ENCODE data around the gene DEFB108B. TPM values are rescaled to one million over a fixed set of nuclear protein-coding genes. Genes with fewer than 3 reads are reported as not detected.
"Not testable (repeated sequence)": the region's sequence is repeated elsewhere in the genome, so short reads cannot be mapped to it uniquely, and the experiment has no call there.

DEFB108B gene
- not detected for polyA plus RNA-seq
- long read RNA-seq, donor 1, result 0 reads
- long read RNA-seq, donor 2, result 0 reads
- long read RNA-seq, donor 3, result 0 reads
- long read RNA-seq, donor 4, result 0 reads
- long read RNA-seq, donor 5, result 0 reads
- long read RNA-seq, donor 6, result 0 reads
- long read RNA-seq, donor 7, result 0 reads
- long read RNA-seq, donor 8, result 0 reads
- long read RNA-seq, donor 9, result 0 reads
- long read RNA-seq, donor 10, result 0 reads

- H3K36me3 ChIP-seq (ENCODE audit: control insufficient read depth in 3 of 3, insufficient read depth in 2 of 3, low read depth in 1 of 3, low read length in 3 of 3); H3K9me3 ChIP-seq (ENCODE audit: control insufficient read depth in 2 of 2, insufficient read depth in 1 of 2, low read depth in 1 of 2, low read length in 1 of 2); DNase-seq; FAIRE-seq; H3K4me1 ChIP-seq (ENCODE audit: control insufficient read depth in 3 of 3, insufficient read depth in 2 of 3, low read depth in 1 of 3, low read length in 2 of 3); H3K27me3 ChIP-seq (ENCODE audit: control insufficient read depth in 3 of 3, insufficient read depth in 3 of 3, low read length in 3 of 3); H3K27ac ChIP-seq (ENCODE audit: low read depth in 1 of 3, low read length in 2 of 3); H3K4me3 ChIP-seq (ENCODE audit: low read depth in 1 of 3, low read length in 3 of 3): not testable (repeated sequence)
- 0% methylated on average over 1 of the region's 1 CpG for WGBS, 3 donors
Measured at GRCh38 chr11:71832811-71833210, at the start of gene DEFB108B. Gene DEFB108B, plus strand, starts transcription at chr11:71833200. Its CDS starts 0 bp downstream, at chr11:71833200.

GRCh38 chr11:71786114-71786847, 46.7 kb upstream of the DEFB108B start:
- FAIRE-seq; H3K9me3 ChIP-seq (ENCODE audit: control insufficient read depth in 2 of 2, insufficient read depth in 1 of 2, low read depth in 1 of 2, low read length in 1 of 2); H3K36me3 ChIP-seq (ENCODE audit: control insufficient read depth in 3 of 3, insufficient read depth in 2 of 3, low read depth in 1 of 3, low read length in 3 of 3); H3K27me3 ChIP-seq (ENCODE audit: control insufficient read depth in 3 of 3, insufficient read depth in 3 of 3, low read length in 3 of 3): not testable (repeated sequence)
- peak overlapping the region; percentile 91 to 99 (median 95) for H3K27ac ChIP-seq (ENCODE audit: low read depth in 1 of 3, low read length in 2 of 3)
- peak; percentile 94 to 96 for DNase-seq
- peak overlapping the region; percentile 36 to 71 (median 39) for H3K4me3 ChIP-seq (ENCODE audit: low read depth in 1 of 3, low read length in 3 of 3)
- peaks cover 0 to 34% (median 0%) of the 10 kb centered on the region in 3 donors for H3K4me1 ChIP-seq (ENCODE audit: control insufficient read depth in 3 of 3, insufficient read depth in 2 of 3, low read depth in 1 of 3, low read length in 2 of 3)
- WGBS, 3 donors, result 2 to 7% (median 4%) methylated on average over 32 to 40 of the region's 40 CpGs

- H3K4me3 ChIP-seq (ENCODE audit: low read depth in 1 of 3, low read length in 3 of 3), result peak overlapping the region; percentile 14 to 71 (median 50)
- not testable (repeated sequence) for H3K36me3 ChIP-seq (ENCODE audit: control insufficient read depth in 3 of 3, insufficient read depth in 2 of 3, low read depth in 1 of 3, low read length in 3 of 3); H3K9me3 ChIP-seq (ENCODE audit: control insufficient read depth in 2 of 2, insufficient read depth in 1 of 2, low read depth in 1 of 2, low read length in 1 of 2); FAIRE-seq; H3K27me3 ChIP-seq (ENCODE audit: control insufficient read depth in 3 of 3, insufficient read depth in 3 of 3, low read length in 3 of 3)
- WGBS, 3 donors, result 1 to 3% (median 2%) methylated on average over 11 to 22 of the region's 22 CpGs
- DNase-seq, result peak in 1 of 2 donors; percentile 99
- peak overlapping the region in 2 of 3 donors; percentile 92 to 99 for H3K27ac ChIP-seq (ENCODE audit: low read depth in 1 of 3, low read length in 2 of 3)
- H3K4me1 ChIP-seq (ENCODE audit: control insufficient read depth in 3 of 3, insufficient read depth in 2 of 3, low read depth in 1 of 3, low read length in 2 of 3), result peaks cover 0 to 31% (median 0%) of the 10 kb centered on the region in 3 donors
Measured at GRCh38 chr11:71786848-71787097, 46.2 kb upstream of the DEFB108B start.

- Histone ChIP-seq H3K36me3 (ENCODE audit: control insufficient read depth in 3 of 3, insufficient read depth in 2 of 3, low read depth in 1 of 3, low read length in 3 of 3) (peaks cover 0 to 6% (median 0%) of the 10 kb centered on the region in 3 donors), H3K9me3 (ENCODE audit: control insufficient read depth in 2 of 2, insufficient read depth in 1 of 2, low read depth in 1 of 2, low read length in 1 of 2) (no peaks in the 10 kb centered on the region), H3K27me3 (ENCODE audit: control insufficient read depth in 3 of 3, insufficient read depth in 3 of 3, low read length in 3 of 3) (no peaks in the 10 kb centered on the region), H3K27ac (ENCODE audit: low read depth in 1 of 3, low read length in 2 of 3) (peak overlapping the region; percentile 54 to 92 (median 90)), H3K4me3 (ENCODE audit: low read depth in 1 of 3, low read length in 3 of 3) (peak overlapping the region; percentile 50 to 70 (median 55)), H3K4me1 (ENCODE audit: control insufficient read depth in 3 of 3, insufficient read depth in 2 of 3, low read depth in 1 of 3, low read length in 2 of 3) (peaks cover 0 to 27% (median 0%) of the 10 kb centered on the region in 3 donors)
- FAIRE-seq (no peak), DNase-seq (peak; percentile 96 to 100)
- 1 to 2% (median 1%) methylated on average over 26 to 62 of the region's 62 CpGs for WGBS, 3 donors
Measured at GRCh38 chr11:71787098-71787823, 45.7 kb upstream of the DEFB108B start.

GRCh38 chr11:71787824-71788454, 45.1 kb upstream of the DEFB108B start:
- H3K27me3 ChIP-seq (ENCODE audit: control insufficient read depth in 3 of 3, insufficient read depth in 3 of 3, low read length in 3 of 3); H3K9me3 ChIP-seq (ENCODE audit: control insufficient read depth in 2 of 2, insufficient read depth in 1 of 2, low read depth in 1 of 2, low read length in 1 of 2); FAIRE-seq; H3K36me3 ChIP-seq (ENCODE audit: control insufficient read depth in 3 of 3, insufficient read depth in 2 of 3, low read depth in 1 of 3, low read length in 3 of 3): not testable (repeated sequence)
- H3K27ac ChIP-seq (ENCODE audit: low read depth in 1 of 3, low read length in 2 of 3), result peak overlapping the region; percentile 54 to 92 (median 90)
- whole genome bisulfite sequencing, 3 donors, result 1 to 4% (median 2%) methylated on average over 19 of the region's 19 CpGs
- peak overlapping the region; percentile 50 to 70 (median 55) for H3K4me3 ChIP-seq (ENCODE audit: low read depth in 1 of 3, low read length in 3 of 3)
- H3K4me1 ChIP-seq (ENCODE audit: control insufficient read depth in 3 of 3, insufficient read depth in 2 of 3, low read depth in 1 of 3, low read length in 2 of 3), result peaks cover 0 to 21% (median 0%) of the 10 kb centered on the region in 3 donors
- peak in 1 of 2 donors; percentile 37 for DNase-seq

- FAIRE-seq, result not testable (repeated sequence)
Measured at GRCh38 chr11:71789444-71790196, 43.4 kb upstream of the DEFB108B start.

GRCh38 chr11:71791111-71791510, 41.9 kb upstream of the DEFB108B start:
- WGBS, 3 donors, result 67 to 82% (median 76%) methylated on average over 7 of the region's 7 CpGs
- H3K27me3 ChIP-seq (ENCODE audit: control insufficient read depth in 3 of 3, insufficient read depth in 3 of 3, low read length in 3 of 3); DNase-seq; FAIRE-seq; H3K4me1 ChIP-seq (ENCODE audit: control insufficient read depth in 3 of 3, insufficient read depth in 2 of 3, low read depth in 1 of 3, low read length in 2 of 3); H3K9me3 ChIP-seq (ENCODE audit: control insufficient read depth in 2 of 2, insufficient read depth in 1 of 2, low read depth in 1 of 2, low read length in 1 of 2); H3K27ac ChIP-seq (ENCODE audit: low read depth in 1 of 3, low read length in 2 of 3); H3K4me3 ChIP-seq (ENCODE audit: low read depth in 1 of 3, low read length in 3 of 3): not testable (repeated sequence)
- peaks cover 0 to 23% (median 0%) of the 10 kb centered on the region in 3 donors for H3K36me3 ChIP-seq (ENCODE audit: control insufficient read depth in 3 of 3, insufficient read depth in 2 of 3, low read depth in 1 of 3, low read length in 3 of 3)

More at GRCh38 chr11:71789444-71790196, 43.4 kb upstream of the DEFB108B start:
- 65 to 86% (median 80%) methylated on average over 6 to 8 of the region's 8 CpGs for WGBS, 3 donors
- H3K27ac ChIP-seq (ENCODE audit: low read depth in 1 of 3, low read length in 2 of 3); H3K27me3 ChIP-seq (ENCODE audit: control insufficient read depth in 3 of 3, insufficient read depth in 3 of 3, low read length in 3 of 3); H3K9me3 ChIP-seq (ENCODE audit: control insufficient read depth in 2 of 2, insufficient read depth in 1 of 2, low read depth in 1 of 2, low read length in 1 of 2); H3K4me3 ChIP-seq (ENCODE audit: low read depth in 1 of 3, low read length in 3 of 3): not testable (repeated sequence)
- peaks cover 0 to 17% (median 0%) of the 10 kb centered on the region in 3 donors for H3K4me1 ChIP-seq (ENCODE audit: control insufficient read depth in 3 of 3, insufficient read depth in 2 of 3, low read depth in 1 of 3, low read length in 2 of 3)
- H3K36me3 ChIP-seq (ENCODE audit: control insufficient read depth in 3 of 3, insufficient read depth in 2 of 3, low read depth in 1 of 3, low read length in 3 of 3), result peaks cover 0 to 13% (median 0%) of the 10 kb centered on the region in 3 donors
- peak in 1 of 2 donors; percentile 45 for DNase-seq

Measured in small intestine (tissue), 16 donors.